Activated CD4-positive, alpha-beta T cell treated with anti-CD3 and anti-CD28 coated beads, Interleukin-2, Interleukin-4, amounts not matched to agents 100 ng/mL and 50 ng/mL, durations not matched to agents 16 hours and 8 hours (primary cell): ENCODE measurements around the gene PCIF1.
"Not testable (repeated sequence)": the region's sequence is repeated elsewhere in the genome, so short reads cannot be mapped to it uniquely, and the experiment has no call there.

Source experiments
- DNase-seq: peaks from one replicate; pipeline ENCODE4 v3.0.0-alpha.2; 2020; ENCODE audit warnings: low spot score

PCIF1 gene

DNA sequence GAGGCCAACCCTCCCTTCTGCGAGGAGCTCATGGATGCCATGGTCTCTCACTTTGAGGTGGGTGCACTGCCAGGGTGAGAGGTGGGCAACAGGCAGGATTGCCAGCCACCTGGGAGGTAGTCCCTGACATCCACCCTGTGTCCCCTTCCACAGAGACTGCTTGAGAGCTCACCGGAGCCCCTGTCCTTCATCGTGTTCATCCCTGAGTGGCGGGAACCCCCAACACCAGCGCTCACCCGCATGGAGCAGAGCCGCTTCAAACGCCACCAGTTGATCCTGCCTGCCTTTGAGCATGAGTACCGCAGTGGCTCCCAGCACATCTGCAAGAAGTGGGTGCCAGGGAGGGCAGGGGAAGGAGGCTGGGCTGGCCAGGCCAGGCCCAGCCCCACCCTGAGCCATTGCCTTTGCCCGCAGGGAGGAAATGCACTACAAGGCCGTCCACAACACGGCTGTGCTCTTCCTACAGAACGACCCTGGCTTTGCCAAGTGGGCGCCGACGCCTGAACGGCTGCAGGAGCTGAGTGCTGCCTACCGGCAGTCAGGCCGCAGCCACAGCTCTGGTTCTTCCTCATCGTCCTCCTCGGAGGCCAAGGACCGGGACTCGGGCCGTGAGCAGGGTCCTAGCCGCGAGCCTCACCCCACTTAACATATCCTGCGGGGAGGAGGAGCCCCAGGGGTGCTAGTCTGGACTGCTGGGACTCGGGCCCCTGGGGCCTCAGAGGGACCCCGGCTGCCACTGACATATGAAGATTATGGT, 12.8 kb downstream of the PCIF1 start:
- no peak for DNase-seq

DNA sequence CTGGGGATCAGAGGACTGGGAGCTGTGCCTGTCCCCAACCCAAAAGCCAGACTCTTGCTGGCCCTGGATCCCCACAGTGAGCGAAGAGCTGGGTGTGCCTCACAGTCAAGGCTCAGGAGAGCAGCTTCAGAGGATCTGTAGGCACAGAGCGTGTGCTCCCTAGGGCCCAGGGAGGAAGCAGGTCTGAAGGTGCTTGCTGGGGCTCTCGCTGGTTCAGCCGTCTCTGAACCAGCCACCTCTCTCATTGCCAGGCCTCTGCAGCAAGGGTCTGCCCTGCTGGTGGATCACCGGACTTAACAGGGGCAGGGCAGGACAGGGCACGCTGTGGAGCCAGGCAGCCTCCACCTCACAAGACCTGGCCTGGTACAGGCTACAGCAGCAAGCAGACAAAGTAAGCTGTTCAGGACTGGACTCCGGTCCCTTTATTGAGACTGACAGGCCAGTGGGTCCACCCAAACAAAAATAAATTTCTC, 13.8 kb downstream of the PCIF1 start:
- DNase-seq = no peak

DNA sequence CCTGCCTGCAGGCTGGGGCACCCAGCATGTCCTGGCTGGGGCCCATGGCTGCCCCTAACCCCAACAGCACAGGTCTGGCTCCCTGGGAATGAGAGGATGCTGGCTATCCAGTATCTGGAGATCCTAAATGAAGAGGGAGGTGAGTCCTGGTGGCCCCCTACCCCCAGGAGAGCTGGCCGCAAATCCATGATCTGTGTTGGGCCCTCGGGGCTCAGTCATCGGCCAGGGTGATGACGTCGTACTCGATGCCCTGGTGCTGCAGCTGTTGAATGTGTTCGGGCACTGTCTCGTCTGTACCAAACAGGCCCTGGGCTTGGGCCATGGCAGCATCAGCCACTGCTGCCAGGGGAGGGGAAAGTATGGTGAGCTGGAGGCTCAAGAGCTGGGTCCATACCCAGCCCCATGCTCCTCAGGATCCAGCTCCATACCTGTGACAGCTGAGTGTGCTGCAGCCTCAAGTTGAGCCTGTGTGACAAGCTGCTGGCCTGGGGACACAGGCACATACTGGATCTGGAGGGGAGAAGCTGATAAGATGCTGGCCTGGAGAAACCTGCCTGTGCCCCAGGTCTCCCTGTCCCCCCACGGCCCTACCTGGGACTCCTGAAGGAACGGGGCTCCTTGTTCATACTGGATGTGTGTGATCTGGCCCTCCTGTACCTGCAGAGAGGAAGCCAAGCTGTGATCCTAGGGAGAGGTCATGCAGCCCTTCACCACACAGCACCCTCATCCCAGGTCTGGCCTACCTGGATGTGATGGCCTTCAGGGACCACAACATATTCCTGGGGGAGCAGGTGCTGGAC, 14.5 kb downstream of the PCIF1 start:
- DNase-seq = no peak

DNA sequence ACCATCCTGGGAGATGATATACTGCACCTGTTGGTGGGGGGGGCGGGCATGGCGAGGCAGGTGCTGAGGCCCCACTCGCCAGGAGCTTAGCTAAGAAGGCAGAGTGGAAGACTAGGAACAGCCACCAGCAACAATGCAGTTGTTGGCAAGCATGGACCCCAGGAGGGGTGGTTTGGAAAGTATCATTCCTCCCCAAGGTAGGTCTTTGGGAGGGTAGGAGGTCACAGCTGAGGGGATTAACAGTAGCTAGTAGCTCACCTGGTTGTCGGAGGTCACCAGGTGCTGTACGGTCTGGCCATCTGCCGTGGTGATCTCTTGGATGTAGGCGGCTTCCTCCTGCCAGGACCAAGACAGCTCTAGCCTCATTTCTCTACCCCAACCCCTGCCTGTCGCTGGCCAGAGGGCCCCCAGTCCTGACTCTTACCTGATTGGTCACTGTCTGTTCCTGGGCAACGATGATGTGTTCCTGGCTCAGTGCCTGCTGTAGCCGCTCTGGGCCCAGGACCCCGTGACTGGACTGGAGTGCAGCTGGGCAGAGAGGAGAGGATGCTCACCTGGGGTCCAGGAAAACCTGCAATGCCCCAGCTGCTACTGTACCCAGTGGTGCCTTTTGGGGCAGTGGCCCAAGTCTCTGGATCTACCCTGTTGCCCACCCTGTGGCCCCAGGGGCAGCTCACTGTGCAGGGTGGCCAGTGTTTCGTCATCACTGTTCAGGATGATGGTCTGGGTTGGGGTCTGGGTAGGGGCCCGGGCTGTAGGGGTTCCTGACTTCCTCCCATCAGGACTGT, 15.3 kb downstream of the PCIF1 start:
- no peak for DNase-seq

DNA sequence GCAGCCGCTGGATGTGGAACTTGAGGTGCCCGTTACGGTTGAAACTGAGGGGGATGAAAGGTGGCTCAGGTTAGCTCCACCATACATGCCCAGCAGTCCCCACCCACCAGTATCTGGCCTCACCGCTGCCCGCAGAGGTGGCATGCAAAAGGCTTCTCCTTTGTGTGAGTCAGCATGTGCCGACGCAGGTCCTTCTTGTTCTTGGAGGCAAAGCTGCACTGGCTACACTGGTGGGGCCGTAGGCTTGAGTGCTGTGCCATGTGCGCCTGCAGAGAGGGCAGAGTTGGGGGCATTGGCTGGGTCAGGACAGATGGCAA, 15.8 kb downstream of the PCIF1 start:
- no peak for DNase-seq

DNA sequence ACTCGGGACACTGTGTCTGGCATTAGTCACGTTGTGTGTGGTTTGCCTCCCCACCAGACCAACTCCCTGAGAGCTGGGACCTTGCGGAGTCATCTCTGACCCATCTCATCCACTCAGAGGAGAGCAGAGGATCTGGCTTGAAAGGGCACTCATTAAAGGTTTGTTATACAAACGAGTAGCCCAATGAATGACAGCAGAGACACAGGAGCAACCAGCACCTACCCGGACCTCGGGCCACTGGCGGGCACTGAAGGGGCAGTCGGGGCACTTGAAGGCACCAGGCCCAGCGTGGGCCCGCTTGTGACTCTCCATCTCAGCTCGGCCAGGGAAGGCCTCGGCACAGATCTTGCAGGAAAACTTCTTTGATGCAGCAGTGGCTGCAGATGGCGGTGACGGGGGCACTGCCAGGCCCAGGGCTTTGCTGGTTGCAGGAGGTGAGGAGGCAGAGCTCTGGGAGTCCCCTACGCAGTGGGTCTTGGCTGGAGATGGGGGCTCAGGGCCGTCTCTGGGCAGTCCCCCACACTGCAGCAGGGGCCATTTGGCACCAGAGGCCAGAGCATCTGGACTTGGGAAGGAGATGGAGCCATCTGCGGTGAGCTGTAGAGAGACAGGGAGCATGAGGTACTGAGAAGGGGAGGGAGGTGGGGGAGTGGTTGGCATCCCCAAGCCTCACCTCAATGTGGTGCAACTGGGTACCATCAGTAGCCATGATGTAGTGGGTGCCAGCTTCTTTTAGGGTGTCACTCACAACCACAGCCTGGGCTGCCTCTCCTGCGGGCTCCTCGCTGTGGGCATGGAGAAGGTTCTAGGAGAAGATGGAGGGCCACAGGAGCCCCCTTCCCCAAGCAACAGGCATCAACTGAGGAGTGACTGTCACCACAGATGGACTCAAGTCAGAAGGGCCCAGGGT, 17.7 kb downstream of the PCIF1 start:
- DNase-seq = no peak

DNA sequence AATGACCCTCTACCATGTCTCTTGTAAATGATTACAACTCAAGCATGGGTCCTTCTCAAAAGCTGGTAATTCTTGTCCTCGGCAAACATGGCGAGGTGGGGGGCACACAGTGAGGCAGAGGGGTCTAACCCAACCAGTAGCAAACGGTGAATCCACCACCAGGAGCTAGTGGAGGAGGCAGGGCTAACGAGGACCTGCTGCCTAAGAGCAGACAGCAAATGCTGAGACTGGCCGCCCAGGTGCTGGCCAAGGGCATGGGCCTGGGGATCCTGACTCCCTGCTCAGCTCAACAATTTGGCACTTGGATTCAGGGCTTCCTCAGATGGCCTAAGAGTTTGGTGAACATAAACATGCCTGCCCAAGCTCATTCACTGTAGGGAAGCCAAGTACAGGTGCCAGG, 18.4 kb downstream of the PCIF1 start:
- DNase-seq = no peak

DNA sequence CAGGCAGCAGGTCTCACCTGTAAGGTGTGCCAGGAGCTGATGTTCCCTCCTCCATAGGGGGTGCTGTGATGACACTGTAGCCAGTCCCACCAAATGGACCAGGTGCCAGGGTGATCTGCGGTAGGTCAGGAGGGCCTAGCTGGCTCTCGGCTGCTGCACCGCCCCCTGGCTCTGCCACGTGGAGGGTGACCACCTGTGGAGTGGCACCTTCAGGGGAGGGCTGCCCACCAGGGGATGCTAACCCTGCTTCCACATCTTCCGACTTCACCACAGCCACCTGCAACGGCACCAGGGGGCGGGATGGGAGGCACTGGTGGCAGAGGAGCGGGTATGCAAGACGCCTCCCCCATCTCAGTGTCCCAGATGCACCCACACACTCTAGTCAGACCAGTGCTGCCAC, 19.2 kb downstream of the PCIF1 start:
- DNase-seq = no peak

DNA sequence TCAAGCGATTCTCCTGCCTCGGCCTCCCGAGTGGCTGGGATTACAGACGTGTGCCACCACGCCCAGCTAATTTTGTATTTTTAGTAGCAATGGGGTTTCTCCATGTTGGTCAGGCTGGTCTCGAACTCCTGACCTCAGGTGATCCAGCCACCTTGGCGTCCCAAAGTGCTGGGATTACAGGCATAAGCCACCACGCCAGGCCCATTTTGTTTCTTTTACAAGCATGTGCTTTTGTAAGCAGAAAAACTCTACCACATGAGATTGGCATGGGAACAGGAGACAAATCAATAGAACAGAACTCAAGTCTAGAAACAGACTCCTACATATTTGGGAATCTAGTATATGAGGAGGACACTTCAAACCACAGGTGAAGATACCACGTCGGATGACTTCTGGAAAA, 21.8 kb downstream of the PCIF1 start:
- not testable (repeated sequence) for DNase-seq

DNA sequence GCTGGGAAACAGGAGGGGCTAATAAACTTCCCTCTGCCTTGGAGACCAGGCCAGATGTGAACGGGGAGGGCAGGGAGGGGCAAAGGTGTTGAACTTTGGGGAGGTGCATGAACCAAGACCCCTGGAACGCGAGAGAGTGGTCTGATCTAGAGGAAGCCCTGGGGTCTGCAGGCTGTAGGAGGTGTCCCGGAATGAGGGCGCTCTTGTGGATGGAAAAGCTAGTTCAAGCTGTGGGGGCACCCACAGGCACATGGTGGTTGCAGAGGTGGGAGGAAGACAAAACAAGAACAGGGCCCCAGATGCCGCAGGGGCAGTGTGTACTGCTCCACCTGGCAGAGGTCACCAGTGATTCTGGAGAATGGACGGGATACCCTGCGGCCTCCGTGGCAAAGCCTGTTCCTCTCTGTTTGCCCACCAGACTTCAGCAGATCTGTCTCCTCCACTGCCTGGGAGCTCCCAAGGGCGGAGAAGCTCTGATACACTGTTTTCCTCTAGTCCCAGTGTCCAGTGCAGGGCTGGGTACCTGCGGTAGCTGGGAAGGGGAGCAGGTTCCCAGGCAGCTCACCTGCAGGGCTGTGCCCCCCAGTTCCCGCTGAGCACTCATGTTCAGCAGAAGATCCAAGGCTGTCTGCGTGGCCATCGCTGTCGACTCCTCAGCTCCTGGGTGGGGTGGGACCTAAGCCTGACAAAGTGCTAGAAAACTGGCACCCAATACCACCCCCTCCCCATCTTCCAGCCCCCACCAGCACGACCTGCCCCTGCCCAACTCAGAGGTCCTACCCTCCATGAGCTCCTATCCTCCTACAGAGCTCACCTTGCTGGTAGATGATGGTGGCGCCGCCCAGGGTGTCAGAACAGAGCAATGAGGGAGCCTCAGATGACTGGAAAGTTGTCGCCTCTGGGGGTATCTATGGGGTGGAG, 22.8 kb downstream of the PCIF1 start:
- no peak for DNase-seq

DNA sequence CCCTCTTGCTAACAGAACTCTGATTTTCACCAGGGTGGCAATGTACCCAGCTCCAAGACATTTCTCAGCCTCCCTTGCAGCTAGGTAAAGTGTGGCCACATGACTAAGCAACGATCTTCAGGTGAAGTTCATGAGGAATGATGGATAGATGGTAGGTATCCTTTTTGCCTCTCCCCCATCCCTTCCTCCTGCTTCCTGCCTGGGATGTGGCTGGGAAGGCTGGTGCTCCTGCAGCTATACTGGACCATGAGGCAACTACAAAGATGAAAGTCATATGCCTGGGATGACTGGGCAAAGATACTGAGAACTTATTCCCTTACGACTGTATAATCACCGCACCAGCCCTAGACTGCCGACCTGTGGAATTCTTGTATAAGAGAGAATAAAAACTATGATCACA, 24.1 kb downstream of the PCIF1 start:
- no peak for DNase-seq

DNA sequence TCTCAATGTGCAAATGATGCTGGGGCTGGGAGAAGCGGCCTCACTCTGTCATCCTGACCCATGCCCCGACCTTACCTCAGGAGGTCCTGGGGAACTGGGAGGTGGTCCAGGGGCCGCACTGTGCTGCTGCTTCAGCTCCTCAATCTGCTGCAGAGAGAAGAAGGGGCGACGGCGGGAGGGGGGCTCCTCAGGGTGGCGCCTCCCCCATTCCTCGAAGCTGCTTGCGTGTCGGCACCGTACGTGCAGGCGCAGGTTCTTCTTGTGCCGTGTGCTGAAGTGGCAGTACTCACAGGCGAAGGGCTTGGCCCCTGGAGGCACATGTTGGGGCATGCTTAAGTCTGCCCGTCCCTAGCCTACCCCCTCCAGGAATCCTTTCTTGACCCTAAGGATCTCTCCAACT, 24.6 kb downstream of the PCIF1 start:
- DNase-seq = no peak

DNA sequence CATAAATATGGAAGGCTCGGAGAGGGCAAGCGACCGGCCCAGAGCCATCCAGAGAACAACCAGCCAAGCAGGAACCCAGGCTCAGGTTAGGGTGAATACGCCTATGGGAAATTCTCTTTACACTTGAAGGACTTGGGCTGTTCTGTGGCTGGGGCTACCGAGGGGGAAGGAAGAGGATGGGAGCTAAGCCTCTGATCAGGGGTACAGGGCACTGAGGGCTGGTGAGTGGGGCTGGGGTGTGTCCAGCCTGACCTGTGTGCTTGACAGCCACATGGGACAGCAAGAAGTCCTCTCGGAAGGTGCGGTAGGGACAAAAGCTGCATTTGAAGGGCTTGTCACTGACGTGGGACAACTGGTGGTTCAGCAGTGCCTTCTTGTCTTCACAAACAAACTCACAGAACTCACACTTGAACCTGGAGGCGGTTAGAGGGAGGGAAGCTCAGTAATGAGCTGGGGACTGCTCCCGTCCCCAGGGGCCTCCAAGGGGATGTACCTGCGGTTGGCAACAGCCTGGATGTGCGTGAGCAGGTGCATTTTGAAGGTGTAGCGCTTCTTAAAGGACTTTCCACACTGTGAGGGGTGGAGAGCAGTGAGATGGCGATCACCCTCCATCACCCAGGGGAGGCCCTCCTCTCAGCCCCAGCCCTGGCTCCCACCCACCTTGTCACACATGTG, 25.6 kb downstream of the PCIF1 start:
- DNase-seq = no peak

DNA sequence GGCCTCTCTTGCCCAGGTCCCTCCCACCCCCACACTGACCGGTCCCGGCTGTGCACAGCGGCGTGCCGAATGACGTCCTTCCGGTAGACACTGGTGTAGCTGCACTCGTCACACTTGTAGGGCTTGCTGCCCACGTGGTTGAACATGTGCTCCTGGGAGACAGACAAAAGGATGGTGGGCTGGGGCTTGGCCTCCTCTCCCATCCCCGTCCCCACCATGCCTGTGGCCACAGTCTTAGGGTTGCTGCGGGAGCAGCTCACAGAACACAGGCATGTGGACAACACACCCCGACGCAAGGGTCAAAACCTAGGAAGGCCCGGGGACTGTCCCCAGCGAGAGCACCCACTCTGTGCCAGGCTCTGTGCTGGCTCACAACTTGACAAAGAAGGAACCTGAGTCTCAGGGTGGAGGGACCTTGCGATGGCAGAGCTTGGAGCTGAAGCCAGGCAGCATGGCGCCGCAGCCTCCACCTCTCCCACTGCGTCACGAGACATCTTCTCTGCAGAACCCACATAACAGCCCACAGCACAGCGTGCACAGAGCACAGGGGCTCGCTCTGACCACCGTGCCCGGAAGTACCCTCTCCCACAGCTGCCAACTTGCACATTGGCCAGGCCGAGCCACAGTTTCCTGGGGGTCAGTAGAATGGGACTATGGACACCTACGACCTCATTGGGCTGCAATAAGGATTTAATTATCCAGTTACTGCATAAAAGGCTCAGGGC, 27.7 kb downstream of the PCIF1 start:
- no peak for DNase-seq

DNA sequence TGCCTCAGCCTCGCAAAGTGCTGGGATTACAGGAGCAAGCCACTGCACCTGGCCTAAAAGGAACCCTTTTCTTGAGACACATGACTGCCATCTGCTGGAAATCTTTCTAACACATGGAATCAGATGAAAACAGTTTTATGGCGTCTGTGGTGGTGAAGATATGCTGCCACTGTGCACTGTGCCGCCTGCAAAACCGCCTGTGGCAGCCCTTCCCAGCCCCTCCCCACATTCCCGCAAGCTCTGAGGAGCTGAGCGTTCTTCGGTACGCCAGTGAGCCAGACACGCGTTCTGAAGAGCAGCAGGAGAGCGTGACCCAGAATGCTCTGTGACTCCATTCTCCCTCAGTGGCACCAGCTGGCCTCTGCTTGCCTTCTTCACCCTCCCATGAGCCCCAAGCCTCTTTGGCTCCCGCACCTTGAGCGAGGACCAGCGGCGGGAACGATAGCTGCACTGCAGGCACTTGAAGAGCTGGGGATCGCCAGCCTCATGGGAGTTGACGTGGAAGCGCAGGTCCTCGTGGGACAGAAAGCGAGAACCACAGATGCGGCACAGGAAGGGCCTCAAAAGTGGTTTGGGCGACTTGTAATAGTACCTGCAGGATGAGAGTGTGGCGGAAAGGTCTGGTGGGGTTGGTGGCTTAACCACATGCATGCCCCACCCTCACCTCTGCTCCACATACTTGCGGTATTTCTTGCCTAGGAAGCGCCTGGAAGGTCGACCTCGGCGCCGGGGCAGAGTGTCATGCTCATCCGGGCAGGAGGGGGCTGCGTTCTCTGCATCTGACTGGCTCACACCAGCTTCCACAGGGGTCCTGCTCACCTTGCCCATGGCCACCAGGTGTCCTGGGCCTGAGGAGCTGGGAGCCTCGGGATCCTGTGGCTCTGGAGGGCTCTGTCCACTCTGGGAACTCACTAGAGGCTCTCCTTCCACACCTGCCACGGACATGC, 28.8 kb downstream of the PCIF1 start:
- DNase-seq = peak; percentile 24

DNA sequence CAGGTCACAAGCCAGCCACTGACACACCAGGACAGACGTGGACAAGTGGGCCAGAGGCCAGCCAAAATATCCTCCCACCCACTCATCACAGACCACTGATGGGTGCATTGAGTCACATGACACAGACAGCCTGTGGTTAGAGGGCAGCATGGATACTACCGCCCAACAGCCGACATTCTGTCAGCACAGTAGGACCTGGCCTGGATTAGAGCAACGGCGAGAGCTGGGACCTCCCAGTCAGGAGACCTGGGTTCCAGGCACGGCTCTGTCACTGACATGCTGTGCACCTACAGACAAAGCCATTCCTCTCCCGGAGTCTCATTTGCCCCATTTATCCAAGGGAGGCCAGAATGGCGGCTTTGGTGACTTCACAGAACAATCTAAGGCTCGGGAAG, 29.5 kb downstream of the PCIF1 start:
- DNase-seq = no peak

DNA sequence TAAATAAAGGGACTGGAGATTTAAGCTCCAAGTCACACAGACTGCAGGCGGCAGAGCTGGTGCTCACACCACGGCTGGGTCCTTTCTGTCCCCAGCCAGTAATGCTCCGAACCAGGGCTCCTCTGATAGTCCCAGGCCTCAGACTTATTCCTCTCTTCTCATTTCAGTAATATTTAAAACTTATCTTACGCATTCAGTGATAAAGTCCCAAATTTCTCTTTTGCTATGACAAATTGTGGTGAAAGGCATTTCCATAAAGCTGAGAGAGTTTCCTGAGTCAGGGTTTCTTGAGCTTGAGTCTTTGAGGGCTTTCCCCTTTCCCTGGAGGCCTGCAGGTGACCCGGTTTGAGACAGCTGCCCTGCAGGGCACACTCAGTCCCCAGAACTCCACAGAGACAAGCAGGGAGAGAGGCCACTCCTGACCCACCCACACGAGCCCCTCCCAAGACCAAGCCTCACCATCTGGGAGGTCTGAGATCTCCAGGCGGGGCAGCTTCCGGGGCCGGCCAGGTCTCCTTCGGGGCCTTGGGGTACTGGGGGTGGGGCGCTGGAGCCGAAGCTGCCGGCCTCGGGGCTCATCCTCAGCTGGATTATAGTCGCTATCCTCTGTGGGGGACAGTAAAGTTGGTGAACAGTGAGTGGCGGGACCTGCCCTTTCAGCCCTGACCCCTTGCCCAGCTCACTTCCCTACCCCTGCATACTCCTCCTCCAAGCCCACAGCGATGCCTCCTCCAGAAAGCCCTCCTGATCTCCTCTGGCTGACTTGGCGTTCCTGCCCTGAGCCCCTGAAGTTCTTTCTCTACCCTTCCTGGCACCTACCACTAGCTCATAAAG, 30.9 kb downstream of the PCIF1 start:
- DNase-seq = no peak
